NCI-H345 (cell line): ENCODE data around the gene BEST3.
A peak's percentile ranks its signal among the peaks of the same experiment; 100 is the strongest.

Experiments
- DNase-seq: peaks from one replicate; lab custom pipeline; 2025; lab: John Stamatoyannopoulos, UW

The BEST3 gene

DNA sequence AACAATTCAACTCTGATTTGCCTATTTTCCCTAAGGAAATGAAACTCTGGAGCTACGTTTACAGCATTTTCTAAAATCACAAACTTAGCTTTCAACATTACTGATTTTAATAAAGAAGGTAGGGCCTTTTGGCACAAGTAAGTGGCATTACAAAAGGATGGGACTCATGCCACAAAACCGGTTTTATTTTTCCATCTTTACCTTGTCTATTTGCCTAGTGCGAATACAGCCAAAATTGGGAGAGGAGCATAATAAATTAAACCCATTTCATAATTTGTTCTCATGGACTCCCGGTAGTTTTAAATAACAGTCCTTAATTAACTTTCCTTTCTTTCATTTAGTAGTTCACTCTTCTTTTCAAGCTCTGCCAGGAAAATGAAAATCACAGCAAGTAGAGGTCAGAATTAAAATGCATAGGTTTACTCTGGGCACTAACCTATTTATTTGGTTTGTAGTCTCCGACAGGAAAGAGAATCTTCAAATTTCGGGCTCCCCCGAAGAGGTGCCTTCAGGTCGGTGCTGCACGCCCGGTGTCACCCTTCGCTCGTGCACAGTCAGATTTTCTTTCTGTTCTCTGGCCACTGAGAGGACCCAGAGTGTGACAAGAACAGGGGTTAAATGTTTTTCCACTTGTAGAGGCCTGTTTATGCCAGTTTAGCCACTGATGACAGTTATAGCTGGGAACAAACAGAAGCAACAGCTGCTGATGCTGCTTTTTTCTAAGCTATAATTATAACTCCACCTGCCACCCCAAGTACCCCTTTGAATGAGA is at the start of gene BEST3:
Gene BEST3 (minus strand): TSS at position 535 of the 772 bp plus-strand sequence. CDS start 1,505 bp downstream, outside the sequence.
- DNase-seq: peak; percentile 93

- DNase-seq: no peak
These were observed 45.0 kb upstream of the BEST3 start for GRCh38 chr12:69744109-69744508.

GRCh38 chr12:69739287-69740191 is 40.4 kb upstream of the BEST3 start:
- peak; percentile 55 for DNase-seq

- DNase-seq: peak; percentile 95
These were observed 39.5 kb upstream of the BEST3 start, which contains the start of gene RAB3IP for GRCh38 chr12:69738351-69739286. Gene RAB3IP (plus strand): TSS chr12:69738860. CDS start chr12:69755409, 16,549 bp downstream.

DNA sequence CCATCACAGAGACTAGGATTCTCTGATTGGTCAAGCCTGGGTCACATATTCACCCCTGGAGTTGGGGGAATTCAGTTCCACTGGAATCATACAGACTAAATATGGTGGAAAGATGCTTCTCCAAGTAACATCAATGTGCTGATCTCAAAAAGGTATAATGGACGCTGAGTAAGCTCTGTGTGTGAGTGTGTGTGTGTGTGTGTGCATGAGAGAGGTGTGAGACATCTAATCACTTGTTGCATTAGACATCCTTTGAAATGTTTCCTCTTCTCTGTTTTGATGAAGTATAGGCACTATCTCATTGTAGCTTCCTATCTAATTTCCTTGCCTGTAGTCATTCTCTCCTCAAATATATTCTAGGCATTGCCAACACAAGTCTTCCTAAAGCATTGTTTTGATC is 34.5 kb upstream of the BEST3 start:
- no peak for DNase-seq

DNA sequence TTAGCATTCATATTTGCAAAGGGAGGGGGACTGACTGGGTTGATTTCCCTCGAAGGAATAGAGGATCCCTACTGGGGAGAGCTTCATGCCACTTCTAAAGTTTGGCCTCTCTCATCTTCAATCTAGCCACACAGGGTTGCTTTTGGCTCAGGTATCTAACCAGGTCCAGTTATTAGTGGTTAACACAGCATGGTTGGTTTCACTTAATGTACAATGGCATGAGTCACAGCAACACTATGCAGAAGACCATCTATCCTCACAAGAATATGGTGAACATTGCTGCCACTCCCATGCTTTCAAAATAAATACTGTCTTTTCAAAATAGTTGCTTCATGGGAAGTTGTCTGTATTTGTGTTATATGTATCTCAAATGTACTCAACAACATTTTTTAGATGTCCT is 33.0 kb upstream of the BEST3 start:
- DNase-seq: no peak

GRCh38 chr12:69726922-69727321 is 27.8 kb upstream of the BEST3 start:
- DNase-seq: no peak

DNA sequence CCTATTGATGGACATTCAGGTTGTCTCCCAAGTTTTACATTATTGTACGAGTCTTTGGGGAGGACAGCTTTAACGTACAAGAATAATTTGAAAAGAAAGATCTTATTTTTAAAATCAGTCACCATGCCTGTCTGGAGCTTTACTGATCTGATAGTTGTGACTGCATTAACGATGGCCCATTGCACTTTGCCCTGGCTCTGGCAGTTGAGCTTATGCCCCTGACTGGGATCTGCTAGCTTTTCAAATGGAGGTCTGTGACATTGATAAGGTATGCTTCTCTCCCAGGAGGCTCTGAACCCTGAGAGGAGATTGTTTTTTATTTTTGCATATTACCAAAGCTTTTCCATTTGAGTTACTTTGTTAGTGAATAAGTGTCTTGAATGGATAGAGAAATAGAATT is 21.6 kb upstream of the BEST3 start:
- DNase-seq: no peak

- no peak for DNase-seq
These were observed 20.5 kb upstream of the BEST3 start for GRCh38 chr12:69719336-69720316.

DNA sequence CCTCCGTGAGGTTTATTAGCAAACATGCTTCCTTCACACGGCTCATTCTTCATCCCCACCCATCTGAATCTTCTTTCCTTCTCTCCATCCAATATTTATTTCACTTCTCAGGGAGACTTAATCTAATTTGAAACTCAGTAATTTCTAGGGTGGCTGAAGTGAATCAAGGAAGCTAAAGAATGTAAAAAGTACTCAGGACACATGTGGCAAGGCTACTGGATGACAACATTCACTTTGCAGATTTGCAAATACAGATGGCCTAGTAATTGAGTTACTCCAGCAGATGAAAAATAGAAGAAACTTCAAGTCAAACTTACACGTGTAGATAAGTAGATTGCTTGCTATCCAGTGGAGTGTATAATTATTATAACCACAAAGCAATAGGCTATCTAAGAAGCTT is 15.4 kb upstream of the BEST3 start:
- no peak for DNase-seq

GRCh38 chr12:69712826-69713225 is 13.7 kb upstream of the BEST3 start:
- DNase-seq: no peak

DNA sequence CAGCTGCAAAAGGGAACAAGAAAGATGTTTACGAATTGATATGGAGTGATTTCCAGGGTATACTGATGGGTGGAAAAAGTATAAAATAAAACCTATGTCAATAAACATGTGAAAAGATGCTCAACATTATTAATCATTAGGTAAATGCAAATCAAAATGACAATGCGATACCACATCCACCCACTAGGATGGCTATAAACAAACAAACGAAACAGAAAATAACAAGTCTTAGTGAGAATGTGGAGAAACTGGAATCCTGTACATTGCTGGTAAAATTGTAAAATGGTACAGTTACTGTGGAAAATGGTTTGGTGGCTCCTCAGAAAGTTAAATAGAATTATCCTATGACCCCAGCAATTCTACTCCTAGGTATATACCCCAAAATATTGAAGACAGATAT is 9.5 kb upstream of the BEST3 start:
- no peak for DNase-seq

GRCh38 chr12:69704357-69704756 is 5.3 kb upstream of the BEST3 start:
- DNase-seq: no peak

DNA sequence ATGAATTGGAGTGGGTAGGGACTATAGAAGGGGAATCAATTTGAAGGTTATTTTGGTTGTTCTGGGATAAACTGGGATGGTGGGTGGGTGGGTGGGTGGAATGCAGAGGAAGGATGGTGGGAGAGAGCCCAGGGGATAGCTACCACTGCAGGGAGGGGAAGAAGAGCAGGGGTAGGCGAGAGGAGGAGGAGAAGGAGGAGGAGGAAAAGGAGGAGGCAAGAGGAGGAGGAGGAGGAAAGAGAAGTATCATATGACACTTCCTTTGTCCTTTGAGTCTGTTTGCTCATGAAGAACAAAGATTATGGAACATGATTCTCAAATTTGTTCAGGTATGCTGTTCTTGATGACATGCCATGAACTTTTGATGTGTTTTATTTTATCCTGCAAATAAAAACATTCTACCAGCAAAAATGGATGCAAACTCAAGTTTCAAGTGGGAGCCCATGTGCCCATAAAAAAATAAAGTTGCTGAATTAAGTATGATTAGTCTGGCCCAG is 4.1 kb upstream of the BEST3 start:
- no peak for DNase-seq

GRCh38 chr12:69701826-69702225 is 2.7 kb upstream of the BEST3 start:
- DNase-seq: no peak

DNA sequence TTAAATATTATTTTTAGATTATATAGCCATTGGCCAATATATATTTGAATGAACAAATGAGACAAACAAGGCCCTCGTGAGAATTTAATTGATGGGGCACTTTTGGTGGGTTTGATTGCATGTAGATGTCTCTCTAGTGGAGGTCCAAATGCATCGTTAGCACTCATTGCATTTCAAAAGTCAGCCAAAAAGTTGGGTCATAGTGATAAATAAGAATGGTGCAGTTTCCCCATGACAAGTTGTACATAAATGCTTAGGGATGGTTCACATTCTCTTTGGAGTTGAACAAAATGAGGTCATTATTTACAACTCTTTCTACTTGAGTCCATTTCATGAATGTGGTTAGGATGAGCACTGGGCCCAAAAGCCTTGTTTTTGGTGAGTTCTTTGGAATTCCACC is 1.0 kb downstream of the BEST3 start:
- peak; percentile 29 for DNase-seq

DNA sequence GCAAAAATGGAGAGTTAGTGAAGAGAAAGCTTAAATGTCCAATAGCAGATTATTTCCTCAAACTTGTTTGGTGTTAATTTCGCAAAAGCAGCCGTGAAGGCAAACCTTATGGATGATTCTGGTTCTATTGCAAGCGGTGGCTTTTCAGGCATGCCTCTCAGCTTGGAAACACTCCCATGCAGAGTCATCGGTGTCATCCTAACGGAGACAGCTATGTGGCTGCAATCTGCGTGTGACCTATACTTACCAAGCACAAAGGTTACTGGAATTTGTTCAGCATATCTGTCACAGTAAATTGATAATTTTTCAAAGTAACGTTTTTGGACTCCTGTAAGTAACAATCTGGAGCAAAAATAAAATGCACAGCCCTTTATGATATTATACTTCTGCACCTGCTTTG is 5.0 kb downstream of the BEST3 start:
- DNase-seq: no peak

DNA sequence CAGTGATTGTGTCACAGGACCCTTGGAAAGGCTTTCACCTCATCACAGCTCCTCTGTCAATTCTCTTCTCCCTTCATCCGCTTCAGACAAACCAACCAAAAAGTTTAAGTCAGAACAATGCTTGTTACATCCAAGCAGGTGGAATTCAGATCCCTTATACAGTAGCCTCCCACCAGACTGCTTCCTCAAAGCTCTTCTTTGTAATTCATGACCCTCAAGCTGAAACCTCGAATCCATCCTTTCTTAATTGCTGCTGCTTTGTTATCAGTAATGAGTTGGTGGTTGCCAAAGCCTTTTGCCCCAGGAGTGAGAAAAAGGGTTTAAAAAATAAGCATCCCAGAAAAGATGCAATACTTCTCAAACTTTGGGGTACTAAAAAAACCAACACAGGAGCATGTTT is 9.5 kb downstream of the BEST3 start:
- DNase-seq: no peak

DNA sequence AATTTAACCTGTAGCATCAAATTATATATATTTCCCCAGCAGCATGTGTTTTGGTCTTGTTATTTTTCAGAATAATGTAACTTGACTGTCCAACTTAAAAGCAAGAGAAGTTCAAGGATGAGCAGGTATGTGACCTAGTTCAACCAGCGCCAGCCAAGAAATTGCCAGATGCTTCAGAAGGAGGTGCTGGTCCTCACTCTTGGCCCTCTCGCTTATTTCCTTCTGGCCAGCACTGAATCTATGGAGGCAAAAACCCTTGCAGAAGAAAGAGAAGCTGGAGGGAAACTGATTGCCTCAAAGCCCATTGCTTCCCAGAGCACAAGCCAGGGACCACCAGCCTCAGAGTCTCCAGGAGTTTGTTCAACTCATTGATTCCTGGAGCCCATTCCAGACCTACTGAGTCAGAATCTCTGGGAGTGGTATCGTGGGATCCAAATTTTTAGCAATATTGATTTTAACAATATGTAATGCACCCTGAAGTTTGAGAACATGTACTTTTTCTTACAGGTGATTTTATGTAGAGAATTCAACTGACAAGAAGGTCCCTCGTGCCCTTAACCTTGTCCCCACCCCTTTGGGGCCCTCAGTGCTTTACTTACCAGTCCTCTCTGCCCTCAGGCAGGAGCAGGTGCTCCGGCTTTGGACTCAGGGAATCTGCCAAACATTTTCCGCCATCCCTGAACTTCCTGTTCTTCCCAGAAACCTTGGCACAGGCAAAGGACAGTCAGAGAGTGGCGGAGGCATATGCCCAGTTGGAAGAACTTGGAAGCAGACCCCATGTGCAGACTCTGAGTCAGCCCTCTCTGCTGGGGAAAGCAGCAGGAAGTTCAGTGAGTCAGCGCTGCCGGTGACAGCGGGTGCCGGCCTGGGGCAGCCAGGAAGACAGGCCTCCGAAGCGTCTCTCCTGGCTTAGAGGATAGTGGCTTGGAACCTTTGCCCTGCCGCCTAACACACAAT is 10.4 kb downstream of the BEST3 start:
- DNase-seq: no peak
